ENCODE data around the gene ITIH3.

Gene ITIH3

GRCh38 chr3:52795298-52795900, 803 bp downstream of the ITIH3 start:
- no peak for DNase-seq (ENCODE audit: low spot score)

GRCh38 chr3:52796411-52796810, 1.8 kb downstream of the ITIH3 start:
- no peak for DNase-seq (ENCODE audit: low spot score)

- DNase-seq (ENCODE audit: low spot score) = no peak
Measured at GRCh38 chr3:52798376-52798977, 3.9 kb downstream of the ITIH3 start.

- DNase-seq (ENCODE audit: low spot score) = no peak
Measured at GRCh38 chr3:52798978-52799476, 4.4 kb downstream of the ITIH3 start.

GRCh38 chr3:52800079-52800478, 5.5 kb downstream of the ITIH3 start:
- no peak for DNase-seq (ENCODE audit: low spot score)

GRCh38 chr3:52801839-52802238, 7.2 kb downstream of the ITIH3 start:
- no peak for DNase-seq (ENCODE audit: low spot score)

- no peak for DNase-seq (ENCODE audit: low spot score)
Measured at GRCh38 chr3:52805270-52806039, 10.9 kb downstream of the ITIH3 start.

- DNase-seq (ENCODE audit: low spot score) = no peak
Measured at GRCh38 chr3:52809149-52809548, 14.6 kb downstream of the ITIH3 start.

GRCh38 chr3:52809662-52810377, 15.2 kb downstream of the ITIH3 start:
- no peak for DNase-seq (ENCODE audit: low spot score)

GRCh38 chr3:52810923-52811322, 16.3 kb downstream of the ITIH3 start:
- DNase-seq (ENCODE audit: low spot score) = no peak

- no peak for DNase-seq (ENCODE audit: low spot score)
Measured at GRCh38 chr3:52811452-52812011, 16.9 kb downstream of the ITIH3 start.

- no peak for DNase-seq (ENCODE audit: low spot score)
Measured at GRCh38 chr3:52813810-52814209, 19.2 kb downstream of the ITIH3 start.

GRCh38 chr3:52816199-52816598, 21.6 kb downstream of the ITIH3 start:
- no peak for DNase-seq (ENCODE audit: low spot score)

GRCh38 chr3:52816654-52817053, 22.1 kb downstream of the ITIH3 start:
- DNase-seq (ENCODE audit: low spot score) = no peak

GRCh38 chr3:52817221-52817620, 22.6 kb downstream of the ITIH3 start:
- no peak for DNase-seq (ENCODE audit: low spot score)

- DNase-seq (ENCODE audit: low spot score) = no peak
Measured at GRCh38 chr3:52817860-52818259, 23.3 kb downstream of the ITIH3 start.

GRCh38 chr3:52819936-52820335, 25.3 kb downstream of the ITIH3 start:
- no peak for DNase-seq (ENCODE audit: low spot score)

GRCh38 chr3:52820736-52821135, 26.1 kb downstream of the ITIH3 start:
- DNase-seq (ENCODE audit: low spot score) = no peak

- DNase-seq (ENCODE audit: low spot score) = no peak
Measured at GRCh38 chr3:52822363-52822762, 27.8 kb downstream of the ITIH3 start.

GRCh38 chr3:52824037-52824436, 29.4 kb downstream of the ITIH3 start:
- DNase-seq (ENCODE audit: low spot score) = no peak

- DNase-seq (ENCODE audit: low spot score) = no peak
Measured at GRCh38 chr3:52827441-52827840, 32.8 kb downstream of the ITIH3 start.

GRCh38 chr3:52827866-52828376, 33.3 kb downstream of the ITIH3 start:
- no peak for DNase-seq (ENCODE audit: low spot score)
